ENCODE data around the gene TJP3. TPM values are rescaled to one million over a fixed set of nuclear protein-coding genes. Genes with fewer than 3 reads are reported as not detected.

Gene TJP3
- total RNA-seq, 1 donor = not detected

GRCh38 chr19:3782903-3783302 is 74.7 kb downstream of the TJP3 start:
- TF ChIP-seq CTCF (IDR thresholded peaks at IDR 0.05; ENCODE audit: insufficient read depth, low read depth, low read length) = no peak
- no peak overlapping the region for H3K4me3 ChIP-seq (ENCODE audit: low read depth, low read length)
- no peak for DNase-seq (ENCODE audit: low read depth)

- DNase-seq (ENCODE audit: low read depth) = no peak
- H3K4me3 ChIP-seq (ENCODE audit: low read depth, low read length) = no peak overlapping the region
- TF ChIP-seq CTCF (IDR thresholded peaks at IDR 0.05; ENCODE audit: insufficient read depth, low read depth, low read length) = peak; percentile 16
These were observed 75.7 kb downstream of the TJP3 start for GRCh38 chr19:3783660-3784584.

GRCh38 chr19:3784607-3785450 is 76.6 kb downstream of the TJP3 start:
- no peak overlapping the region for H3K4me3 ChIP-seq (ENCODE audit: low read depth, low read length)
- TF ChIP-seq CTCF (IDR thresholded peaks at IDR 0.05; ENCODE audit: insufficient read depth, low read depth, low read length) = no peak
- no peak for DNase-seq (ENCODE audit: low read depth)

GRCh38 chr19:3785451-3785937 is 77.3 kb downstream of the TJP3 start:
- DNase-seq (ENCODE audit: low read depth) = no peak
- TF ChIP-seq CTCF (IDR thresholded peaks at IDR 0.05; ENCODE audit: insufficient read depth, low read depth, low read length) = no peak
- no peak overlapping the region for H3K4me3 ChIP-seq (ENCODE audit: low read depth, low read length)

- no peak within 1 kb of the TSS for H3K4me3 ChIP-seq (ENCODE audit: low read depth, low read length)
- DNase-seq (ENCODE audit: low read depth) = no peak
- no peak for TF ChIP-seq CTCF (IDR thresholded peaks at IDR 0.05; ENCODE audit: insufficient read depth, low read depth, low read length)
These were observed 78.0 kb downstream of the TJP3 start, which contains the start of gene MATK for GRCh38 chr19:3785938-3786824. MATK (minus strand) TSS chr19:3786381; CDS start chr19:3785135, 1,246 bp downstream.
